ENCODE measurements around the gene REG1B.
"Not testable (repeated sequence)": the region's sequence is repeated elsewhere in the genome, so short reads cannot be mapped to it uniquely, and the experiment has no call there.

The REG1B gene

DNA sequence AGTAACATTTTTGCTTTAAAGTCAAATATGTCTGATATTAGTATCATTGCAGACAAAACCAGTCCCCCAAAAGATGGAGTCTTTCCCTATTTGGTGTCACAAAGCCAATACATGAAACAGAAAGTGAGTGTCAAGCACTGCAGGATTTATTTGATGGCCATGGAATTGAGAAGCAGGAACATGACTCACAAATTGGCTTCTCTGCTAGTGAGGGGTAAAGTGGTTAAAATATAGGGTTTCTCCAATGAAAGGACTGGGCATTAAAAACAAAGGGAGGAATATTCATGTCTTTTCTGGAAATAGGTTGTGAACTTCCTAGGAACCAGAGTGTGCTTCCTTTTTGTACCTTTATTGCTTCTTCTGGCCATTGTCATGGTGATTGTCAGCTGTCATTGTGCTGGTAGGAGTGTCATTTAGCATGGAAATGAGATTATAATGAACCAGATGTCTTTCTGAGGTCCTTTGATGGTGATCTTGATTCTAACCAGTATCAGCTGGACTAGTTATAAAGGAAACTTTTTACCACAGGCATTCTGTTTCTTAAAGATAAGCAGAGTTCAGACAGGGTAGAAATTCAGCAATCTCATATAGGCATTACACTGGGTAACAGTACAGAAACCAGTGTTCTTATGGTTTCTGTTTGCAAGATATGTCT lies 4.1 kb downstream of the REG1B start:
- no peak for DNase-seq

- DNase-seq: no peak
These were observed 4.8 kb downstream of the REG1B start for GRCh38 chr2:79082987-79083386.

GRCh38 chr2:79071078-79071477 lies 16.7 kb downstream of the REG1B start:
- no peak for DNase-seq

DNA sequence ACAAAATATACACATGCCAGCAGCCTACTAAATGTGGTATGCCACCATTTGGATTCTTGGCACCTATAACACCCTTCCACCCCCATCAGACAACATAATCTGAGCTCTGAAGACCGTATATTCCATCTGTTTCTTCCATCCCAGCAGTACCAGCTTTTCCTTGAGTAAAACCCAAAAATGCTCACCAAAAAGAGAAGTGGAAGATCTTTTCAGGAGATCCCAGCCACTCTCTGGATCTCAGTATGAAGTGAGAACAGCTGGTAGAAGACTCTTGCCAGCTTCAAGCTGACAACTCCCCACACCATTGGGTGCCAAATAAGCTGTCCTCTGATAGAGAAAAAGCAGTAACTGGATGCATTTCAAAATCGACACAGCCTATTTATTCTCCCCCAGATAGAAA lies 22.6 kb downstream of the REG1B start:
- no peak for DNase-seq

DNA sequence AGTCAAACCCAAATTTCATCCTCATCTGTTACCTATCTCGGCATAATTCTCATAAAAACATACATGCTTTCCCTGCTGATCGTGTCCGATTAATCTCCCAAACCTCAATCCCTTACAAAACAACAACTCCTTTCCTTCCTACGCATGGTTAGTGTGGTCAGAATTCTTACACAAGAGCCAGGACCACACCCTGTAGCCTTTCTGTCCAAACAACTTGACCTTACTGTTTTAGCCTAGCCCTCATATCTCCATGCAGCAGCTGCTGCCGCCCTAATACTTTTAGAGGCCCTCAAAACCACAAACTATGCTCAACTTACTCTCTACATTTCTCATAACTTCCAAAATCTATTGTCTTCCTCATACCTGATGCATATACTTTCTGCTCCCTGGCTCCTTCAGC lies 33.0 kb downstream of the REG1B start:
- not testable (repeated sequence) for DNase-seq

GRCh38 chr2:79053486-79053885 lies 34.3 kb downstream of the REG1B start:
- DNase-seq: not testable (repeated sequence)

DNA sequence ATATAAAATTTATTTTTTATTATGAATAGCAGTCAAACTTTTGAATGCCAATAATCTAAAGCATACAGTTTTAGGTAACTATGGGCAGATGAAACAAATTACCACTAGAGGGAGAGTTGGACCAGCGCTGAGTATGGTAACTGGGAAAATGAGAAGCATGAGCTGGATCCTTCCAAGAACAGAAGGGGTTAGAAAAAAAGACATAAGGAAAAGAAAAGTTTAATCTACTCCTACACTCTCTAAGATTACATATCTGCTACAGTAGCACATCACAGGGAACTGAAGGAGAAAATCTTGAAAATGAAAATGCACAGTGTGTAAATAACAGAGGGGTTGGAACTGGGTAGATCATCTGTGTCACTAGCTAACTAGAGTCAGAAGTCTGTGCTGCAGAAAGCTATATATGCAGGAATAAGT lies 46.8 kb downstream of the REG1B start:
- DNase-seq: peak in 1 of 2 experiments; percentile 2

GRCh38 chr2:79039944-79040343 lies 47.8 kb downstream of the REG1B start:
- DNase-seq: no peak
